RWPE1 (cell line): Measurements from ENCODE around the gene EPB41L5.
"Not testable (repeated sequence)": the region's sequence is repeated elsewhere in the genome, so short reads cannot be mapped to it uniquely, and the experiment has no call there.

Experiments
- CTCF ChIA-PET: fragments of 350-600 bp; sonication (Branson Sonifier 250); formaldehyde crosslinking; extraction: SDS; loops from one replicate; lab custom pipeline; 2021; lab: Yijun Ruan, JAX
- POLR2A ChIA-PET: fragments of 400-600 bp; formaldehyde crosslinking; extraction: SDS; loops from one replicate; lab custom pipeline; 2020; ENCODE audit warnings: antibody characterized with exemption; ENCODE audit not compliant: low non-redundant PET; lab: Yijun Ruan, JAX
- DNase-seq: peaks from one replicate; pipeline ENCODE4 v3.0.0; 2012; ENCODE audit warnings: low spot score
- H3K27ac ChIP-seq: fragments of 450-650 bp; 2 replicates; pipeline ENCODE4 v1.5.1; 2017
- CTCF ChIP-seq: fragments of 450-650 bp; conservative IDR thresholded peaks from 2 replicates; pipeline ENCODE4 v1.5.1; 2017; ENCODE audit warnings: low read depth, mild to moderate bottlenecking

The EPB41L5 gene

GRCh38 chr2:120132190-120132589, 119.3 kb downstream of the EPB41L5 start:
- H3K27ac ChIP-seq, result no peak overlapping the region
- CTCF ChIA-PET, result interaction anchor here (0.6 kb wide), 1 partner anchor 43 kb away, joined by 7 read pairs; no protein-coding TSS in a partner anchor
- no peak for DNase-seq
- no peak for TF ChIP-seq CTCF
- POLR2A ChIA-PET, result no interaction called here

DNA sequence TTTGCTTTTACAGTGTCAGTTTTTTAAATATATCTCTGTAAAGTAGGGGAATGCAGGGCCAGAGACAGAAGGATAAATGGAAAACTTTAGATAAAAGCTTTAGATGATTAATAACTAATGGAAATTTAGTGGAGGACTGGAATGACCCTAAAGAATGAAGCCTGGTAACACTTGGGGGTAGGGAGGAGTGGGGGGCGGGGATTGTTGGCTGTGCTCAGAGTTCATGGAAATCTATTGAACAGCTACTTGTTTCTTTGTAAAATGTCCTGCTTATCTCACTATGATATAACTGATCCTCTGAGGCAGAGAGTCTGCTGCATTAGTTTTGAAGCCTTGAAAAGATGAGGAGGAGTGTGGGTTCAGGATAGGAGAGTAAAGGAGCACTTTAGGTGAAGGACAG, 119.8 kb downstream of the EPB41L5 start:
- ChIA-PET POLR2A (no interaction called here), CTCF (interaction anchor here (0.6 kb wide), 2 partner anchors 42 to 540 kb away, joined by 3 to 7 read pairs; no protein-coding TSS in a partner anchor)
- no peak for TF ChIP-seq CTCF
- no peak overlapping the region for H3K27ac ChIP-seq
- no peak for DNase-seq

GRCh38 chr2:120133572-120134244, 120.8 kb downstream of the EPB41L5 start:
- no peak for TF ChIP-seq CTCF
- DNase-seq, result no peak
- ChIA-PET POLR2A (no interaction called here), CTCF (interaction anchor here (0.6 kb wide), 2 partner anchors 37 to 730 kb away, joined by 3 read pairs; no protein-coding TSS in a partner anchor)
- H3K27ac ChIP-seq, result no peak overlapping the region

DNA sequence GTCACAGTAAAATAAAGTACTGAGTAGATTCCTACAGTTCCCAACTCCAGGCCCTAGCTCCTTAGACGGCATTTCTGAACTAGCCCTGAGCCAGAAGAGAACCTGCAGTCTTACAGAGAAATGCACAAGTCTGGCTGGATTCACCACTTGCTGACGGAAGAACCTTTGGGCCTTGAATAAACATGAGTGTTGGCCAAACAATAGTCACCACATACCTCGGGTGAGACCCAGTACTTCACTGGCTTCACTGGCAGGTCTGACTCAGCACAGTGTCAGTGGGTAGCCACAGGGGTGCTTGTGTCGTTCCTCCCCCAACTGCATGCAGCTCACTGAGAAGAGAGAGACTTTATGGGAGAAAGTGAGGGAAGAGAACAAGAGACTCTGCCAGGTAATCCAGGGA, 121.4 kb downstream of the EPB41L5 start:
- CTCF ChIA-PET, result interaction anchor here (0.6 kb wide), 1 partner anchor 37 kb away, joined by 3 read pairs; no protein-coding TSS in a partner anchor
- POLR2A ChIA-PET, result no interaction called here
- DNase-seq, result peak; percentile 51
- no peak overlapping the region for H3K27ac ChIP-seq
- TF ChIP-seq CTCF, result no peak

GRCh38 chr2:120135013-120135412, 122.1 kb downstream of the EPB41L5 start:
- CTCF ChIA-PET, DNase-seq, H3K27ac ChIP-seq, POLR2A ChIA-PET: not testable (repeated sequence)

DNA sequence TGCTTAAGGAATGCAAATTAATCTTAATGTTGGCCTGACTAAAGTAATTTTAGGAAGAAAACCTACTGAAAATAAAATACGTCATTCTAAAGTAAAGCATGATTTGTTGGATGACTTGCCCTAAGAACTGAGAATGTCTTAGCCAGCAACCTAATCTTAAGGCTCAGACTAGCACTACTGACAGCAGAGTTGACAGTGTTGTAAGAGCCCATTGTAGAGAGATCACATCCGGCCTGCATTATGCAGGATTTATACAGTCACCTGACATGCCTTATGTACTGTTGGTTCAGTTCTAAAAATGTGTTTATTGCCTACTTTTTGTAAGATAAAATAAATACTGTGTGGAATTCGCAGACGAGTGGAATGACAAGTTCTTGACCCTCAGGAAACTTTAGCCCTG, 128.0 kb downstream of the EPB41L5 start:
- ChIA-PET CTCF (interaction anchor here (0.6 kb wide), 1 partner anchor 15 kb away, joined by 3 read pairs; no protein-coding TSS in a partner anchor), POLR2A (no interaction called here)
- no peak for TF ChIP-seq CTCF
- DNase-seq, result no peak
- no peak overlapping the region for H3K27ac ChIP-seq
